ENCODE results near the gene MAG.
A peak's percentile ranks its signal among the peaks of the same experiment; 100 is the strongest.

Gene MAG

GRCh38 chr19:35291916-35292315 is at the start of gene MAG:
Gene MAG (plus strand): TSS chr19:35292161. CDS start chr19:35295409, 3,248 bp downstream.
- DNase-seq (ENCODE audit: low spot score), result no peak

GRCh38 chr19:35246466-35247092 is 45.4 kb upstream of the MAG start:
- DNase-seq (ENCODE audit: low spot score), result no peak

GRCh38 chr19:35247526-35248309 is 44.2 kb upstream of the MAG start:
- peak; percentile 94 for DNase-seq (ENCODE audit: low spot score)

- peak; percentile 92 for DNase-seq (ENCODE audit: low spot score)
These were observed 43.4 kb upstream of the MAG start, which contains the start of gene LSR for GRCh38 chr19:35248310-35249145. Gene LSR (plus strand): TSS chr19:35249002. CDS start chr19:35249023, 21 bp downstream.

GRCh38 chr19:35249146-35249847 is 42.7 kb upstream of the MAG start:
- DNase-seq (ENCODE audit: low spot score), result no peak

GRCh38 chr19:35249848-35250711 is 41.9 kb upstream of the MAG start:
- DNase-seq (ENCODE audit: low spot score), result no peak

- DNase-seq (ENCODE audit: low spot score), result no peak
These were observed 40.5 kb upstream of the MAG start for GRCh38 chr19:35251456-35251855.

GRCh38 chr19:35253316-35254286 is 38.4 kb upstream of the MAG start:
- no peak for DNase-seq (ENCODE audit: low spot score)

GRCh38 chr19:35254341-35255297 is 37.3 kb upstream of the MAG start:
- no peak for DNase-seq (ENCODE audit: low spot score)

- DNase-seq (ENCODE audit: low spot score), result no peak
These were observed 35.4 kb upstream of the MAG start for GRCh38 chr19:35256566-35256965.

GRCh38 chr19:35257113-35257461 is 34.9 kb upstream of the MAG start:
- DNase-seq (ENCODE audit: low spot score), result no peak

GRCh38 chr19:35260694-35261304 is 31.2 kb upstream of the MAG start:
- DNase-seq (ENCODE audit: low spot score), result no peak

- DNase-seq (ENCODE audit: low spot score), result no peak
These were observed 30.4 kb upstream of the MAG start for GRCh38 chr19:35261356-35262100.

GRCh38 chr19:35262101-35262761 is 29.7 kb upstream of the MAG start:
- DNase-seq (ENCODE audit: low spot score), result no peak

- peak; percentile 31 for DNase-seq (ENCODE audit: low spot score)
These were observed 27.5 kb upstream of the MAG start for GRCh38 chr19:35264268-35265125.

Measured in ecto neural progenitor cell (in vitro differentiated cells).